Measurements from ENCODE around the gene TRMU.

- TF ChIP-seq, protein P1, sequence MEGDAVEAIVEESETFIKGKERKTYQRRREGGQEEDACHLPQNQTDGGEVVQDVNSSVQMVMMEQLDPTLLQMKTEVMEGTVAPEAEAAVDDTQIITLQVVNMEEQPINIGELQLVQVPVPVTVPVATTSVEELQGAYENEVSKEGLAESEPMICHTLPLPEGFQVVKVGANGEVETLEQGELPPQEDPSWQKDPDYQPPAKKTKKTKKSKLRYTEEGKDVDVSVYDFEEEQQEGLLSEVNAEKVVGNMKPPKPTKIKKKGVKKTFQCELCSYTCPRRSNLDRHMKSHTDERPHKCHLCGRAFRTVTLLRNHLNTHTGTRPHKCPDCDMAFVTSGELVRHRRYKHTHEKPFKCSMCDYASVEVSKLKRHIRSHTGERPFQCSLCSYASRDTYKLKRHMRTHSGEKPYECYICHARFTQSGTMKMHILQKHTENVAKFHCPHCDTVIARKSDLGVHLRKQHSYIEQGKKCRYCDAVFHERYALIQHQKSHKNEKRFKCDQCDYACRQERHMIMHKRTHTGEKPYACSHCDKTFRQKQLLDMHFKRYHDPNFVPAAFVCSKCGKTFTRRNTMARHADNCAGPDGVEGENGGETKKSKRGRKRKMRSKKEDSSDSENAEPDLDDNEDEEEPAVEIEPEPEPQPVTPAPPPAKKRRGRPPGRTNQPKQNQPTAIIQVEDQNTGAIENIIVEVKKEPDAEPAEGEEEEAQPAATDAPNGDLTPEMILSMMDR (optimal IDR thresholded peaks at IDR 0.05 in 1 of 3, IDR thresholded peaks at IDR 0.05 in 1 of 3, conservative IDR thresholded peaks at IDR 0.05 in 1 of 3; ENCODE audit: extremely low read depth in 1 of 3, insufficient read depth in 2 of 3, low read length in 3 of 3): no peak
- TF ChIP-seq EZH2 (IDR thresholded peaks at IDR 0.05; ENCODE audit: low read length): no peak
Measured at GRCh38 chr22:46368871-46369715, 33.6 kb downstream of the TRMU start.

All from keratinocyte (primary cell).